Measurements from ENCODE around the gene GLE1. TPM values are rescaled to one million over a fixed set of nuclear protein-coding genes. Genes with fewer than 3 reads are reported as not detected.
A peak's percentile ranks its signal among the peaks of the same experiment; 100 is the strongest.

GLE1 gene, protein sequence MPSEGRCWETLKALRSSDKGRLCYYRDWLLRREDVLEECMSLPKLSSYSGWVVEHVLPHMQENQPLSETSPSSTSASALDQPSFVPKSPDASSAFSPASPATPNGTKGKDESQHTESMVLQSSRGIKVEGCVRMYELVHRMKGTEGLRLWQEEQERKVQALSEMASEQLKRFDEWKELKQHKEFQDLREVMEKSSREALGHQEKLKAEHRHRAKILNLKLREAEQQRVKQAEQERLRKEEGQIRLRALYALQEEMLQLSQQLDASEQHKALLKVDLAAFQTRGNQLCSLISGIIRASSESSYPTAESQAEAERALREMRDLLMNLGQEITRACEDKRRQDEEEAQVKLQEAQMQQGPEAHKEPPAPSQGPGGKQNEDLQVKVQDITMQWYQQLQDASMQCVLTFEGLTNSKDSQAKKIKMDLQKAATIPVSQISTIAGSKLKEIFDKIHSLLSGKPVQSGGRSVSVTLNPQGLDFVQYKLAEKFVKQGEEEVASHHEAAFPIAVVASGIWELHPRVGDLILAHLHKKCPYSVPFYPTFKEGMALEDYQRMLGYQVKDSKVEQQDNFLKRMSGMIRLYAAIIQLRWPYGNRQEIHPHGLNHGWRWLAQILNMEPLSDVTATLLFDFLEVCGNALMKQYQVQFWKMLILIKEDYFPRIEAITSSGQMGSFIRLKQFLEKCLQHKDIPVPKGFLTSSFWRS
- polyA plus RNA-seq (2011; rRNA removed) (22.0 and 25.0 TPM in 2 replicates), polyA minus RNA-seq (2011; rRNA and poly(A)+ RNA removed) (15.7 and 23.0 TPM in 2 replicates)

DNA sequence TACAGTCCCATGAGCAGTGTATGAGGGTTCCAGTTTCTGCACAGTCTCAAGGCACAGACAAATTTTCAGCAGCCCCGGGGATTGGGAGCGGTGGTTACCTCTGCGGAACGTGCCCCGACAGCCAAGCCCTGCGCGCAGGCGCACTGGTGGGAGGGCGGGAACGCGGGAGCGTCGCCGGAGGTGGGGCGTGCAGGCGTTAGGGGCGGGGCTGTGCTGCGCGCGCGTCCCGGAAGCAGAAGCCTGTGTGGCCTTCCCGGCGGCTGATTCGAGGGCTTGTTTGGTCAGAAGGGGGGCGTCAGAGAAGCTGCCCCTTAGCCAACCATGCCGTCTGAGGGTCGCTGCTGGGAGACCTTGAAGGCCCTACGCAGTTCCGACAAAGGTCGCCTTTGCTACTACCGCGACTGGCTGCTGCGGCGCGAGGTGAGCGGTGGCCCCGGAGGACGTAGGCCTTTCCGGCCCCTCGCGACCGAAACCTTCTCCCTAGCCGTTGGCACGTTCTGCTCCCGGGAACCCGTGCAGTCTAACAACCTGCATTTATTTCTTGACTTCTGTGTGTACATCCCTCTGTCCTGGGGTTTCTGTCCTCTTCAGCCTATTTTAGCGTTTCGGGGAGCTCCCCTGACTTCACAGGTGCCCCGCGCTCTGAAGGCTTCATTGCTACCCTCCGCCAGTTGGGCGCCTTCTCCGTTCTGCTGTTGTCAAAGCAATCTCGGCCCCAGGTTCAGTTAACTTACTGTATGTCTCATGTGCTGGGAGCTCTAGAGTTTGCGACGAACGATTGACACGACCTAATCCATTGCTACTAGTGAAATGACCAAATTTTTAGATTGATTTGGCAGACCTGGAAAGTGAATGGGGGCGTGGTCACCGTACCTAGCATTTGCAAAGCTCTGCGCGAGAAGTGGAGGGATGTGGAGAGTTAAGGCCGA is at the start of gene GLE1:
Gene GLE1 (plus strand): TSS at position 235 of the 929 bp plus-strand sequence. CDS start 87 bp downstream, at position 322.
- POLR2A ChIA-PET: interaction anchor here (1.1 kb wide), 1 partner anchor 48 kb away, joined by 3 read pairs; the partner anchor contains the start of gene SPTAN1

DNA sequence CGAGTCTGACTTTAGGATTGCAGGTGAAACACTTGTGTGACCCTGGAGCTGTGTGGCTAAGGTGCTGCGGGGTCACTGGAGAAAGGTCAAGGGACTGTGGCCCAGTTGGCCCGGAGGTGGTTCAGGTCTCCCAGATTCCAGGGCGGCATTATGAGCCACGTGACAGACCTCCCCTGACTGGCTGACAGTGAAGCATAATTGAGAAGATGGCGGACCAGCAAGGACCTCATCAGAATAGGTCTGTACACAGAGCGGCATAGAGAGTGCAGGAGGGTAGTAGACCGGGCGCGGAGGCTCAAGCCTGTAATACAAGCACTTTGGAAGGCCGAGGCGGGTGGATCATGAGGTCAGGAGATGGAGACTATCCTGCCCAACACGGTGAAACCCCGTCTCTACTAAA is 49.5 kb upstream of the GLE1 start:
- TF ChIP-seq, protein P1, sequence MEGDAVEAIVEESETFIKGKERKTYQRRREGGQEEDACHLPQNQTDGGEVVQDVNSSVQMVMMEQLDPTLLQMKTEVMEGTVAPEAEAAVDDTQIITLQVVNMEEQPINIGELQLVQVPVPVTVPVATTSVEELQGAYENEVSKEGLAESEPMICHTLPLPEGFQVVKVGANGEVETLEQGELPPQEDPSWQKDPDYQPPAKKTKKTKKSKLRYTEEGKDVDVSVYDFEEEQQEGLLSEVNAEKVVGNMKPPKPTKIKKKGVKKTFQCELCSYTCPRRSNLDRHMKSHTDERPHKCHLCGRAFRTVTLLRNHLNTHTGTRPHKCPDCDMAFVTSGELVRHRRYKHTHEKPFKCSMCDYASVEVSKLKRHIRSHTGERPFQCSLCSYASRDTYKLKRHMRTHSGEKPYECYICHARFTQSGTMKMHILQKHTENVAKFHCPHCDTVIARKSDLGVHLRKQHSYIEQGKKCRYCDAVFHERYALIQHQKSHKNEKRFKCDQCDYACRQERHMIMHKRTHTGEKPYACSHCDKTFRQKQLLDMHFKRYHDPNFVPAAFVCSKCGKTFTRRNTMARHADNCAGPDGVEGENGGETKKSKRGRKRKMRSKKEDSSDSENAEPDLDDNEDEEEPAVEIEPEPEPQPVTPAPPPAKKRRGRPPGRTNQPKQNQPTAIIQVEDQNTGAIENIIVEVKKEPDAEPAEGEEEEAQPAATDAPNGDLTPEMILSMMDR (IDR thresholded peaks at IDR 0.05; ENCODE audit: insufficient read depth, low read depth, low read length): no peak
- no peak for DNase-seq (ENCODE audit: low read depth)
- no peaks in the 10 kb centered on the region for H3K27me3 ChIP-seq (ENCODE audit: control insufficient read depth, insufficient read depth, low read length)
- H3K36me3 ChIP-seq (ENCODE audit: control insufficient read depth, insufficient read depth, low read length): no peaks in the 10 kb centered on the region
- ChIA-PET CTCF (interaction anchor here (0.6 to 1.8 kb wide), 4 partner anchors 15 to 55 kb away, joined by 3 to 9 read pairs (median 4); no protein-coding TSS in a partner anchor), POLR2A (no interaction called here)
- H3K4me3 ChIP-seq (ENCODE audit: low read depth, low read length): no peak overlapping the region

More for the DNA sequence above, at the start of gene GLE1:
- peak within 1 kb of the TSS; percentile 82 for H3K4me3 ChIP-seq (ENCODE audit: low read depth, low read length)
- H3K27me3 ChIP-seq (ENCODE audit: control insufficient read depth, insufficient read depth, low read length): no peaks in the 10 kb centered on the region
- CTCF ChIA-PET: interaction anchor here (0.6 to 1.1 kb wide), 3 partner anchors 16 to 767 kb away, joined by 3 read pairs; no protein-coding TSS in a partner anchor
- peak; percentile 51 for DNase-seq (ENCODE audit: low read depth)
- peaks cover 10% of the 10 kb centered on the region for H3K36me3 ChIP-seq (ENCODE audit: control insufficient read depth, insufficient read depth, low read length)
- TF ChIP-seq, protein P1 (IDR thresholded peaks at IDR 0.05; ENCODE audit: insufficient read depth, low read depth, low read length): no peak

DNA sequence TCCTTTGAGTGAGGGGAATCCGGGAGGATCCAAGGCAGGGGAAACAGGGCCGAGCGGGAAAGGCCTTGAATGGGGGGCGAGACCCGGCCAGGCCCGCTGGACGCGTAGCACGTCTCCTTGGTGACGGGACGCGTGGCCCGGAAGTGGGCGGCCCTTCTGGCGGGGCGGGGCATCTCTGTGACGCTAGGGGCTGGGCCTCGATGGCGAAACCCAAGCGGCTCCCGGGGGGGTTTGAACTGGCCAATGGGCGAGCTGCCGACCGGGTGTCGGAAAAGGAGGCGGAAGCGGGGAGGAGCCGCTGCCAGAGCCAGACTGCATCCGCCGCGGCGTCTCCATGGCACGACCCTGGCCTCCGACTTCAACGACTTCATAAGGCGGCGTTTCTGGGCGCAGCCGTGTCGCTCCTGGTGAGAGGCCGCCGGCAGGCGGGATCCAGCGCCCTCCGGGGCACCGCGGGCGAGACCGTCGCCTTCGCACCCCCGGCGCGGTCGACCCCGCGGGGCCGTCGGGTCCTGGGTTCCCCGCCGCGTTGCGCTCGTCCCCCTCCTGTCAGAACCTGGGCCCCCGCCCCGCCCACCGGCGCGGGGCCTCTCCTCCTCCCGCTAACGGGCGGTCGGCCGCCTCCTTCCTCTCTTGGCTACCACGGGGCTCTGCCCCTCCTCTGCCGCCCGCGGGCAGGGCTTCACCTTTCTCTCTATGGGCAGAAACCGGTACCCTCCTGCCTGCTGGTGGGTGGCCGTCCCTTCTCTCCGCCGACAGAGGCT is 48.5 kb upstream of the GLE1 start, which contains the start of gene ODF2:
Gene ODF2 (plus strand): TSS at position 158 of the 764 bp plus-strand sequence. CDS start 86 bp downstream, at position 244.
- peak; percentile 61 for DNase-seq (ENCODE audit: low read depth)
- TF ChIP-seq, protein P1 (IDR thresholded peaks at IDR 0.05; ENCODE audit: insufficient read depth, low read depth, low read length): no peak
- H3K4me3 ChIP-seq (ENCODE audit: low read depth, low read length): peak within 1 kb of the TSS; percentile 90
- CTCF ChIA-PET: interaction anchor here (1.7 to 1.8 kb wide), 2 partner anchors 16 to 17 kb away, joined by 6 to 9 read pairs; no protein-coding TSS in a partner anchor
- peaks cover 6% of the 10 kb centered on the region for H3K36me3 ChIP-seq (ENCODE audit: control insufficient read depth, insufficient read depth, low read length)
- POLR2A ChIA-PET: interaction anchor here (0.6 kb wide), 1 partner anchor 12 kb away, joined by 5 read pairs; no protein-coding TSS in a partner anchor
- H3K27me3 ChIP-seq (ENCODE audit: control insufficient read depth, insufficient read depth, low read length): no peaks in the 10 kb centered on the region

DNA sequence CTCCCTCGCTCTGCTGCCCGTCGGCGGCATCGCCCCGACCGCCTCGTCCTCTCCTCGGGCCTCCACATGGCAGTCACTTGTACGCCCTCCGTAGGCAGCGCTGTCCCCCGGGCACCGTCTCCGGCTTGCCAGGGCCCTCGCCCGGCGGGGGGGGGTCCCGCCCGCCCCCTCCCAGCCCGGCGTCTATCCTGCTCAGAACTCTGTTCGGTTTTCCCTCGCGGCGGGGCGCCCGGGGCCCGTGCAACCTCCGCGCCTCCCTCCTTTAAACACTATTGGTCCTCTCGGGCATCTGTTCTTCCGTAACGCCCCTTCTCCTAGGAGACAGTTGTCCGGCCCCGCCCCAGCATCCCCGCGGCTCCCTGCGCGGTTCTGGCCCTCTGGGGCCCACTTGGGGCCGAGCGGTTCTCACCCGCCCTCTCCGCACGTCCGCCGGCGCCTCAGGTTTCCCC is 47.9 kb upstream of the GLE1 start:
- peak overlapping the region; percentile 90 for H3K4me3 ChIP-seq (ENCODE audit: low read depth, low read length)
- TF ChIP-seq, protein P1 (IDR thresholded peaks at IDR 0.05; ENCODE audit: insufficient read depth, low read depth, low read length): no peak
- no peaks in the 10 kb centered on the region for H3K27me3 ChIP-seq (ENCODE audit: control insufficient read depth, insufficient read depth, low read length)
- POLR2A ChIA-PET: no interaction called here
- H3K36me3 ChIP-seq (ENCODE audit: control insufficient read depth, insufficient read depth, low read length): peaks cover 6% of the 10 kb centered on the region
- CTCF ChIA-PET: no interaction called here
- peak; percentile 16 for DNase-seq (ENCODE audit: low read depth)
